ENCODE data around the gene IRF2BPL. TPM values are rescaled to one million over a fixed set of nuclear protein-coding genes. Genes with fewer than 3 reads are reported as not detected.

Gene IRF2BPL
- total and polyA plus RNA-seq, 4 donors: 3.8 to 15.8 (median 7.4) TPM

GRCh38 chr14:77005559-77005958 lies 22.9 kb downstream of the IRF2BPL start:
- 92% methylated on average over 3 of the region's 3 CpGs for WGBS
- peak overlapping the region in 1 of 2 donors; percentile 73 for H3K27ac ChIP-seq (ENCODE audit: low read depth in 1 of 2, low read length in 2 of 2)
- H3K4me3 ChIP-seq (ENCODE audit: low read depth in 1 of 3, low read length in 3 of 3): no peak overlapping the region
- H3K27me3 ChIP-seq (ENCODE audit: control insufficient read depth in 4 of 4, insufficient read depth in 4 of 4, low read length in 3 of 4): no peaks in the 10 kb centered on the region
- H3K9me3 ChIP-seq (ENCODE audit: control insufficient read depth in 4 of 4, low read length in 3 of 4): no peaks in the 10 kb centered on the region
- H3K4me1 ChIP-seq (ENCODE audit: control insufficient read depth in 4 of 4, insufficient read depth in 4 of 4, low read length in 3 of 4): peaks cover 18 to 64% (median 54%) of the 10 kb centered on the region in 4 donors
- TF ChIP-seq YY1 (IDR thresholded peaks at IDR 0.05): no peak
- no peak for TF ChIP-seq REST (IDR thresholded peaks at IDR 0.05)
- no peak for TF ChIP-seq FOXA1 (IDR thresholded peaks at IDR 0.05)
- no peak for TF ChIP-seq SP1 (IDR thresholded peaks at IDR 0.05)
- TF ChIP-seq ATF3 (IDR thresholded peaks at IDR 0.05): no peak
- no peak for TF ChIP-seq HNF4G (IDR thresholded peaks at IDR 0.05)
- no peak for TF ChIP-seq ZBTB33 (IDR thresholded peaks at IDR 0.05)
- TF ChIP-seq, protein P1, sequence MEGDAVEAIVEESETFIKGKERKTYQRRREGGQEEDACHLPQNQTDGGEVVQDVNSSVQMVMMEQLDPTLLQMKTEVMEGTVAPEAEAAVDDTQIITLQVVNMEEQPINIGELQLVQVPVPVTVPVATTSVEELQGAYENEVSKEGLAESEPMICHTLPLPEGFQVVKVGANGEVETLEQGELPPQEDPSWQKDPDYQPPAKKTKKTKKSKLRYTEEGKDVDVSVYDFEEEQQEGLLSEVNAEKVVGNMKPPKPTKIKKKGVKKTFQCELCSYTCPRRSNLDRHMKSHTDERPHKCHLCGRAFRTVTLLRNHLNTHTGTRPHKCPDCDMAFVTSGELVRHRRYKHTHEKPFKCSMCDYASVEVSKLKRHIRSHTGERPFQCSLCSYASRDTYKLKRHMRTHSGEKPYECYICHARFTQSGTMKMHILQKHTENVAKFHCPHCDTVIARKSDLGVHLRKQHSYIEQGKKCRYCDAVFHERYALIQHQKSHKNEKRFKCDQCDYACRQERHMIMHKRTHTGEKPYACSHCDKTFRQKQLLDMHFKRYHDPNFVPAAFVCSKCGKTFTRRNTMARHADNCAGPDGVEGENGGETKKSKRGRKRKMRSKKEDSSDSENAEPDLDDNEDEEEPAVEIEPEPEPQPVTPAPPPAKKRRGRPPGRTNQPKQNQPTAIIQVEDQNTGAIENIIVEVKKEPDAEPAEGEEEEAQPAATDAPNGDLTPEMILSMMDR (IDR thresholded peaks at IDR 0.05; ENCODE audit: low read depth, low read length, missing input control): no peak
- no peak for TF ChIP-seq RAD21 (IDR thresholded peaks at IDR 0.05)
- no peak for TF ChIP-seq JUND (IDR thresholded peaks at IDR 0.05)
- TF ChIP-seq TAF1 (conservative IDR thresholded peaks at IDR 0.05): no peak
- no peak for TF ChIP-seq NR2F2 (IDR thresholded peaks at IDR 0.05)
- TF ChIP-seq, protein P2, sequence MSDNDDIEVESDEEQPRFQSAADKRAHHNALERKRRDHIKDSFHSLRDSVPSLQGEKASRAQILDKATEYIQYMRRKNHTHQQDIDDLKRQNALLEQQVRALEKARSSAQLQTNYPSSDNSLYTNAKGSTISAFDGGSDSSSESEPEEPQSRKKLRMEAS (IDR thresholded peaks at IDR 0.05): no peak
- TF ChIP-seq HNF4A (conservative IDR thresholded peaks at IDR 0.05): no peak
- no peak for TF ChIP-seq FOXA2 (IDR thresholded peaks at IDR 0.05)
- H3K36me3 ChIP-seq (ENCODE audit: control insufficient read depth in 4 of 4, insufficient read depth in 3 of 4, low read depth in 1 of 4, low read length in 3 of 4): no peaks in the 10 kb centered on the region
- no peak overlapping the region for H3K9ac ChIP-seq (ENCODE audit: low read depth in 1 of 2, low read length in 2 of 2)
- DNase-seq (ENCODE audit: low spot score): no peak

- 68% methylated on average over 9 of the region's 9 CpGs for WGBS
- Histone ChIP-seq H3K9ac (ENCODE audit: low read depth in 1 of 2, low read length in 2 of 2) (no peak overlapping the region), H3K9me3 (ENCODE audit: control insufficient read depth in 4 of 4, low read length in 3 of 4) (no peaks in the 10 kb centered on the region), H3K4me3 (ENCODE audit: low read depth in 1 of 3, low read length in 3 of 3) (no peak overlapping the region), H3K36me3 (ENCODE audit: control insufficient read depth in 4 of 4, insufficient read depth in 3 of 4, low read depth in 1 of 4, low read length in 3 of 4) (no peaks in the 10 kb centered on the region), H3K27ac (ENCODE audit: low read depth in 1 of 2, low read length in 2 of 2) (peak overlapping the region; percentile 37 to 73), H3K4me1 (ENCODE audit: control insufficient read depth in 4 of 4, insufficient read depth in 4 of 4, low read length in 3 of 4) (peaks cover 18 to 63% (median 53%) of the 10 kb centered on the region in 4 donors), H3K27me3 (ENCODE audit: control insufficient read depth in 4 of 4, insufficient read depth in 4 of 4, low read length in 3 of 4) (no peaks in the 10 kb centered on the region)
- no peak for DNase-seq (ENCODE audit: low spot score)
- no peak for TF ChIP-seq FOXA1 (IDR thresholded peaks at IDR 0.05)
- TF ChIP-seq, protein P1 (IDR thresholded peaks at IDR 0.05; ENCODE audit: low read depth, low read length, missing input control): no peak
- TF ChIP-seq HNF4A (conservative IDR thresholded peaks at IDR 0.05): no peak
- no peak for TF ChIP-seq RAD21 (IDR thresholded peaks at IDR 0.05)
- TF ChIP-seq JUND (IDR thresholded peaks at IDR 0.05): no peak
- TF ChIP-seq, protein P2 (IDR thresholded peaks at IDR 0.05): no peak
- TF ChIP-seq FOXA2 (IDR thresholded peaks at IDR 0.05): no peak
- TF ChIP-seq NR2F2 (IDR thresholded peaks at IDR 0.05): no peak
- no peak for TF ChIP-seq YY1 (IDR thresholded peaks at IDR 0.05)
- no peak for TF ChIP-seq GABPA (IDR thresholded peaks at IDR 0.05 in 1 of 2, conservative IDR thresholded peaks at IDR 0.05 in 1 of 2)
- TF ChIP-seq SP1 (IDR thresholded peaks at IDR 0.05): no peak
- TF ChIP-seq ZBTB33 (IDR thresholded peaks at IDR 0.05): no peak
- TF ChIP-seq TAF1 (conservative IDR thresholded peaks at IDR 0.05): no peak
- TF ChIP-seq EGR1 (IDR thresholded peaks at IDR 0.05; ENCODE audit: low read depth in 2 of 2): no peak
Measured at GRCh38 chr14:77004711-77005460, 23.6 kb downstream of the IRF2BPL start.
